Retinal pigment epithelial cell (primary cell): ENCODE data around the gene PCYT1A.

Experiments used
- DNase-seq: peaks from one replicate; pipeline ENCODE4 v3.0.0-alpha.2; 2010; ENCODE audit warnings: low read depth
- H3K4me3 ChIP-seq: 2 replicates; pipeline ENCODE4 v1.5.1; 2011; ENCODE audit warnings: mild to moderate bottlenecking, low read length, control low read depth, moderate library complexity
- TF ChIP-seq, protein P1 (sequence below): conservative IDR thresholded peaks from 2 replicates; pipeline ENCODE4 v1.5.1; 2011; ENCODE audit warnings: low read depth, low read length, control low read depth, inconsistent platforms

PCYT1A gene

DNA sequence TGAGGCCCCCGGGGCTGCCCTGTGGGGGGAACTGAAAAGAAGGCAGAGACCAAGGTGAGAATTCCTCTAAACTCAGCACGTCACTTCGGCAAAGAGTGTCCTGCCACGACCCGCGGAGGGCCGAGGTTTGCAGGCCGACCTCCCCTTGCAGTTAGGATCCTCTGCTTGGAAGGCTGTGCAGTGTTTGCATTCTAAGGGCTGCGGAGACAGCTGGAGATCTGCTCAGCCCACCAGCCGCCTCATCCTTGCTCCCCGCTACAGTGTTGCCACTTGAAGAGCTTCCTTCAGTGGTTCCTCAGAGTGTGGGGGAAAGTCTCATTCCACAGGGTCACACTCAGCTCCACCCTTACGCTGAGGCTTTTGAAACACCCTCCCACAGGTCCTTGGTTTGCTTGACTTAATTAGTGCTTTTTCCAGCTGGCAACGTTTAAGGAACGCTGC lies 60.4 kb downstream of the PCYT1A start:
- H3K4me3 ChIP-seq = no peak overlapping the region
- DNase-seq = no peak
- TF ChIP-seq, protein P1, sequence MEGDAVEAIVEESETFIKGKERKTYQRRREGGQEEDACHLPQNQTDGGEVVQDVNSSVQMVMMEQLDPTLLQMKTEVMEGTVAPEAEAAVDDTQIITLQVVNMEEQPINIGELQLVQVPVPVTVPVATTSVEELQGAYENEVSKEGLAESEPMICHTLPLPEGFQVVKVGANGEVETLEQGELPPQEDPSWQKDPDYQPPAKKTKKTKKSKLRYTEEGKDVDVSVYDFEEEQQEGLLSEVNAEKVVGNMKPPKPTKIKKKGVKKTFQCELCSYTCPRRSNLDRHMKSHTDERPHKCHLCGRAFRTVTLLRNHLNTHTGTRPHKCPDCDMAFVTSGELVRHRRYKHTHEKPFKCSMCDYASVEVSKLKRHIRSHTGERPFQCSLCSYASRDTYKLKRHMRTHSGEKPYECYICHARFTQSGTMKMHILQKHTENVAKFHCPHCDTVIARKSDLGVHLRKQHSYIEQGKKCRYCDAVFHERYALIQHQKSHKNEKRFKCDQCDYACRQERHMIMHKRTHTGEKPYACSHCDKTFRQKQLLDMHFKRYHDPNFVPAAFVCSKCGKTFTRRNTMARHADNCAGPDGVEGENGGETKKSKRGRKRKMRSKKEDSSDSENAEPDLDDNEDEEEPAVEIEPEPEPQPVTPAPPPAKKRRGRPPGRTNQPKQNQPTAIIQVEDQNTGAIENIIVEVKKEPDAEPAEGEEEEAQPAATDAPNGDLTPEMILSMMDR = no peak

- TF ChIP-seq, protein P1 = no peak
- no peak for DNase-seq
Measured at GRCh38 chr3:196225763-196226364, 61.7 kb downstream of the PCYT1A start.

DNA sequence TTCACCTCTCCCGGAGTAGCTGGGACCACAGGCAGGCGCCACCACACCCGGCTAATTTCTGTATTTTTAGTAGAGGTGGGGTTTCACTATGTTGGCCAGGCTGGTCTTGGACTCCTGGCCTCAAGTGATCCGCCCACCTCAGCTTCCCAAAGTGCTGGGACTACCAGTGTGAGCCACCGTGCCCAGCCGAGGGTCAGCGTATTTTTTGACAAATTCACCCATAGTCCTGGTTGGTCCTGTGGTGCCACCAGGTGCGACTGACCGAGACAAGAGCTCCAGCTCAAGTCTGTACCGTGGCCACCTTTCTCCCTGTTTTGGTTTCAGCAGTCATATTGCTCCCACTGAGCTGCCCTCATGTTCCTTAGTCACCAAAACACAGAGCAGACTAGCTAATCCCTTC lies 62.4 kb downstream of the PCYT1A start:
- no peak overlapping the region for H3K4me3 ChIP-seq
- peak; percentile 38 for DNase-seq
- TF ChIP-seq, protein P1 = no peak

More at GRCh38 chr3:196225763-196226364, 61.7 kb downstream of the PCYT1A start:
- no peak overlapping the region for H3K4me3 ChIP-seq

DNA sequence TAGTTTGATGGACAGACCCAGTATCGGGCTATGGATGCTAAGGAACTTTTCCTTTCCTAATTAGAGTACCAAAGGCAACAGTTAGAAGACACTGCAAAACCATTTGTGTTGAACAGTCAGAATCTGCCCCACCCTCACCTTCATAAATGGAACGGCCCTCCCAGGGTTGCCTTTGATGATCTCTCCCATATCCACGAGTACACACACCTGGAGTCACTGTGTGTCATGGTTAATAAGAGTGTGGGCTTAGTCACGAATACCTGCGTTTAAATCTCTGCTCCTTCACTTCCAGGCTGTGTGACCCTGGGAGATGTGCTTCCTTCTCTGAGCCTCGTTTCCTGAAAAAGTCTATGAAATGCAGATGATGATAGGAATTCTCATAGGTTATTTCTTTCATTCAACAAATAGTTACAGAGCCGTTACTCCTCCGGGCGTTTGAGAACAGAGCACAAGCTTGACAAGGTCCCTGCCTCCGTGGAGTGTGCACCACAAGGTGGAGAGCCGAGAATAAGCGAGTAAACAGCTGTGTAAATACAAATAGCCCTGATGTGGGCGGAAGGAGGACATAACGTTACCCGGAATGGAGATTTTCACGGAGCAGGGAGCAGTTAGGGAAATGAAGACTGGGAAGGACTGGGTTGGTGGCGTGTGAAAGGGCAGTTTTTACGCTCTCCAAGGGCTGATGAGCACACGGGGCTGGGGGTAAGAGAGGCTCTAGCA lies 64.5 kb downstream of the PCYT1A start:
- TF ChIP-seq, protein P1 = no peak
- no peak for DNase-seq

DNA sequence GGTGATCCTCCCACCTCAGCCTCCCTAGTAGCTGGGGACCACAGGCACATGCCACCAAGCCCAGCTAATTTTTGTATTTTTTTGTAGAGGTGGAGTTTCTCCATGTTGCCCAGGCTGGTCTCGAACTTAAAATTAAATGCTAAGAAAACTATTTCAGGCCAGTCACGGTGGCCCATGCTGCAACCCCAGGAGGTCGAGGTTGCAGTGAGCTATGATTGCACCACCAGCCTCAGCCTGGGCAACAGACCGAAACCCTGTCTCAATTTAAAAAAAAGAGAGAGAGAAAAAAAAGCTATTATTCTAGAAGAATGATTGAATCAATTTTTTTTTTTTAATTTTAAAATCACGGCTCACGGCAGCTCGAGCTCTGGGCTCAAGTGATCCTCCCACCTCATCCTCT lies 66.5 kb downstream of the PCYT1A start:
- H3K4me3 ChIP-seq = no peak overlapping the region
- no peak for DNase-seq
- TF ChIP-seq, protein P1 = no peak

More for the DNA sequence above, 64.5 kb downstream of the PCYT1A start:
- H3K4me3 ChIP-seq = no peak overlapping the region

DNA sequence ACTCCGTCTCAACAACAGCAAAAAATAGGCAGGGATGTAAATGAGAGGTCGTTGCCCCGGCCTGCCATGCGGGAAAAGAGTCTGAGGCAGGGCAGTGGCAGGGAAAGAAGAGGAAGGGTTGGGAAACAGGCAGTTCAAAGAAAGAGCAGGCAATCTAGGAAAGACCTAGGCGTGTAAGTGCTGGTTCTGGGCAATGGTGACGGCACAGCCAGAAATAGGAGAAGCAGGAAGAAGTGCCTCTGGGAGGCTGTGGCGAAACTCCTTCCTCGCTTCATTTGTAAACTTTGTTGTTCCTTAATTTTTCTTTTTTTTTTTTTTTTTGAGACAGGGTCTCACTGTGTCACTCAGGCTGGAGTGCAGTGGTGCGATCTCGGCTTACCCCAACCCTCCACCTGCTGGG lies 66.9 kb downstream of the PCYT1A start:
- DNase-seq = no peak
- H3K4me3 ChIP-seq = no peak overlapping the region
- TF ChIP-seq, protein P1 = no peak

DNA sequence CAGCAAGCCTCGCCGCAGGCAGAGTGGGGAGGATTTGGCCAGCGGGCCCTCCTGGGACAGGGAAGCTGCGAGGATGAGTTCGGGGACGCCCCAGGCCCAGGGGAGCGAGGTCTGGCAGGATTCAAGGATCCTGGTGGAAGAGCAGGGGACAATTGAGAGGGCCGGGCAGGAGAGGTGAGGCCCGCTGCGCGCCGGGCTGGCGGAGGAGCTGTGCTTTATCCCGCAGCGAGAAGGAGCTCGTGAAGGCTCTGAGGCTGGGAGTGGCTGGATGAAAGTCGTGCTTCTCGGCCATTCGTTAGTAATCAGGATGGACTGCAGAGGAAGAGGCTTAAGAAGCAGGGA lies 67.6 kb downstream of the PCYT1A start:
- TF ChIP-seq, protein P1 = no peak
- H3K4me3 ChIP-seq = no peak overlapping the region
- no peak for DNase-seq
